ENCODE data around the gene BSN.

The BSN gene

GRCh38 chr3:49534581-49535441, 19.5 kb upstream of the BSN start:
- no peak for TF ChIP-seq CTCF (IDR thresholded peaks at IDR 0.05)

GRCh38 chr3:49535971-49536874, 18.1 kb upstream of the BSN start:
- H3K27ac ChIP-seq: no peak overlapping the region
- TF ChIP-seq CTCF (IDR thresholded peaks at IDR 0.05) (no peak), ZFX (IDR thresholded peaks at IDR 0.05; ENCODE audit: borderline replicate concordance) (no peak)

More at GRCh38 chr3:49534581-49535441, 19.5 kb upstream of the BSN start:
- no peak overlapping the region for H3K27ac ChIP-seq

GRCh38 chr3:49536875-49537533, 17.3 kb upstream of the BSN start:
- TF ChIP-seq CTCF (IDR thresholded peaks at IDR 0.05): no peak
- no peak for TF ChIP-seq ZFX (IDR thresholded peaks at IDR 0.05; ENCODE audit: borderline replicate concordance)
- H3K27ac ChIP-seq: no peak overlapping the region

- TF ChIP-seq ZFX (IDR thresholded peaks at IDR 0.05; ENCODE audit: borderline replicate concordance) (no peak), CTCF (IDR thresholded peaks at IDR 0.05) (peak; percentile 94)
- peak overlapping the region; percentile 70 for H3K27ac ChIP-seq
Observed at GRCh38 chr3:49539659-49540560, 14.4 kb upstream of the BSN start.

GRCh38 chr3:49552087-49552486, 2.2 kb upstream of the BSN start:
- TF ChIP-seq CTCF (IDR thresholded peaks at IDR 0.05): no peak
- no peak for TF ChIP-seq ZFX (IDR thresholded peaks at IDR 0.05; ENCODE audit: borderline replicate concordance)
- no peak overlapping the region for H3K27ac ChIP-seq

- TF ChIP-seq ZFX (IDR thresholded peaks at IDR 0.05; ENCODE audit: borderline replicate concordance): no peak
- no peak for TF ChIP-seq CTCF (IDR thresholded peaks at IDR 0.05)
- H3K27ac ChIP-seq: peak overlapping the region; percentile 65
Observed at GRCh38 chr3:49553324-49553691, 969 bp upstream of the BSN start.

Measured in 22Rv1 (cell line).